ENCODE results near the gene MOB3B.
A peak's percentile ranks its signal among the peaks of the same experiment; 100 is the strongest.

Gene MOB3B

GRCh38 chr9:27535701-27536118, 6.1 kb upstream of the MOB3B start:
- no peak overlapping the region for H3K4me3 ChIP-seq (ENCODE audit: low read length in 2 of 2)
- no peak overlapping the region for H3K27ac ChIP-seq (replicated peaks; ENCODE audit: low read length)
- H3K4me1 ChIP-seq (ENCODE audit: control insufficient read depth in 2 of 2, insufficient read depth in 1 of 2, low read depth in 1 of 2, low read length in 2 of 2), result peaks cover 27 to 31% of the 10 kb centered on the region in 2 donors
- H4K91ac ChIP-seq (ENCODE audit: low read depth, low read length, poor library complexity), result no peak overlapping the region
- H2BK15ac ChIP-seq (ENCODE audit: low read length), result no peak overlapping the region
- no peak overlapping the region for H3K9ac ChIP-seq (ENCODE audit: low read depth, low read length, poor library complexity)
- H3K4me2 ChIP-seq (ENCODE audit: insufficient read depth, low read length, poor library complexity, severe bottlenecking), result no peak overlapping the region
- H2BK12ac ChIP-seq (ENCODE audit: low read length), result no peak overlapping the region
- H3K14ac ChIP-seq (ENCODE audit: low read length), result no peak overlapping the region
- no peaks in the 10 kb centered on the region for H3K79me1 ChIP-seq (ENCODE audit: low read depth, low read length)
- no peaks in the 10 kb centered on the region for H3K27me3 ChIP-seq (ENCODE audit: control insufficient read depth in 3 of 3, insufficient read depth in 3 of 3, low read depth in 1 of 3, low read length in 3 of 3)
- H3K18ac ChIP-seq (ENCODE audit: low read length), result peak overlapping the region; percentile 1
- no peak overlapping the region for H2BK5ac ChIP-seq (ENCODE audit: low read length)
- H4K8ac ChIP-seq (ENCODE audit: low read depth, low read length), result no peak overlapping the region
- no peak overlapping the region for H3K4ac ChIP-seq (ENCODE audit: low read length)
- H2AFZ ChIP-seq (ENCODE audit: low read length), result no peak overlapping the region
- H3K36me3 ChIP-seq (replicated peaks in 1 of 2; ENCODE audit: control insufficient read depth in 2 of 2, insufficient read depth in 2 of 2, low read length in 2 of 2), result peaks cover 0 to 60% of the 10 kb centered on the region in 2 donors
- H2AK5ac ChIP-seq (ENCODE audit: low read depth, low read length), result no peak overlapping the region
- no peak overlapping the region for H2BK120ac ChIP-seq (ENCODE audit: low read depth, low read length)
- H3K9me3 ChIP-seq (replicated peaks in 1 of 2; ENCODE audit: control insufficient read depth in 2 of 2, insufficient read depth in 1 of 2, low read depth in 1 of 2, low read length in 2 of 2), result peaks cover 0 to 9% of the 10 kb centered on the region in 2 donors
- no peak for DNase-seq (ENCODE audit: low spot score)
- H3K23ac ChIP-seq (ENCODE audit: low read depth, low read length, poor library complexity), result no peak overlapping the region
- WGBS, 2 donors (ENCODE audit: extremely low coverage in 2 of 2, insufficient read length in 2 of 2, insufficient replicate concordance in 1 of 2), result no CpG with 5 or more reads among the region's 3 CpGs

GRCh38 chr9:27534658-27535209, 5.1 kb upstream of the MOB3B start:
- H3K18ac ChIP-seq (ENCODE audit: low read length), result no peak overlapping the region
- peaks cover 0 to 9% of the 10 kb centered on the region in 2 donors for H3K9me3 ChIP-seq (replicated peaks in 1 of 2; ENCODE audit: control insufficient read depth in 2 of 2, insufficient read depth in 1 of 2, low read depth in 1 of 2, low read length in 2 of 2)
- H3K4ac ChIP-seq (ENCODE audit: low read length), result no peak overlapping the region
- no peak overlapping the region for H3K27ac ChIP-seq (replicated peaks; ENCODE audit: low read length)
- H4K91ac ChIP-seq (ENCODE audit: low read depth, low read length, poor library complexity), result no peak overlapping the region
- no CpG with 5 or more reads among the region's 3 CpGs for WGBS, 2 donors (ENCODE audit: extremely low coverage in 2 of 2, insufficient read length in 2 of 2, insufficient replicate concordance in 1 of 2)
- H3K4me3 ChIP-seq (ENCODE audit: low read length in 2 of 2), result no peak overlapping the region
- no peak overlapping the region for H3K14ac ChIP-seq (ENCODE audit: low read length)
- H3K36me3 ChIP-seq (replicated peaks in 1 of 2; ENCODE audit: control insufficient read depth in 2 of 2, insufficient read depth in 2 of 2, low read length in 2 of 2), result peaks cover 0 to 54% of the 10 kb centered on the region in 2 donors
- no peak overlapping the region for H2BK120ac ChIP-seq (ENCODE audit: low read depth, low read length)
- H3K9ac ChIP-seq (ENCODE audit: low read depth, low read length, poor library complexity), result no peak overlapping the region
- no peak overlapping the region for H2BK15ac ChIP-seq (ENCODE audit: low read length)
- H3K23ac ChIP-seq (ENCODE audit: low read depth, low read length, poor library complexity), result no peak overlapping the region
- H3K4me2 ChIP-seq (ENCODE audit: insufficient read depth, low read length, poor library complexity, severe bottlenecking), result no peak overlapping the region
- no peak overlapping the region for H2BK12ac ChIP-seq (ENCODE audit: low read length)
- no peak overlapping the region for H2BK5ac ChIP-seq (ENCODE audit: low read length)
- H4K8ac ChIP-seq (ENCODE audit: low read depth, low read length), result no peak overlapping the region
- DNase-seq (ENCODE audit: low spot score), result no peak
- H2AFZ ChIP-seq (ENCODE audit: low read length), result no peak overlapping the region
- peaks cover 1% of the 10 kb centered on the region for H3K79me1 ChIP-seq (ENCODE audit: low read depth, low read length)
- no peak overlapping the region for H2AK5ac ChIP-seq (ENCODE audit: low read depth, low read length)
- no peaks in the 10 kb centered on the region for H3K27me3 ChIP-seq (ENCODE audit: control insufficient read depth in 3 of 3, insufficient read depth in 3 of 3, low read depth in 1 of 3, low read length in 3 of 3)
- H3K4me1 ChIP-seq (ENCODE audit: control insufficient read depth in 2 of 2, insufficient read depth in 1 of 2, low read depth in 1 of 2, low read length in 2 of 2), result peaks cover 30 to 34% of the 10 kb centered on the region in 2 donors

GRCh38 chr9:27534131-27534530, 4.5 kb upstream of the MOB3B start:
- Histone ChIP-seq H2BK120ac (ENCODE audit: low read depth, low read length) (no peak overlapping the region), H3K36me3 (replicated peaks in 1 of 2; ENCODE audit: control insufficient read depth in 2 of 2, insufficient read depth in 2 of 2, low read length in 2 of 2) (peaks cover 0 to 54% of the 10 kb centered on the region in 2 donors), H4K8ac (ENCODE audit: low read depth, low read length) (no peak overlapping the region), H2BK5ac (ENCODE audit: low read length) (no peak overlapping the region), H2BK12ac (ENCODE audit: low read length) (no peak overlapping the region), H3K79me1 (ENCODE audit: low read depth, low read length) (peaks cover 2% of the 10 kb centered on the region), H2AK5ac (ENCODE audit: low read depth, low read length) (no peak overlapping the region), H3K9me3 (replicated peaks in 1 of 2; ENCODE audit: control insufficient read depth in 2 of 2, insufficient read depth in 1 of 2, low read depth in 1 of 2, low read length in 2 of 2) (peaks cover 0 to 9% of the 10 kb centered on the region in 2 donors), H3K9ac (ENCODE audit: low read depth, low read length, poor library complexity) (no peak overlapping the region), H3K4me2 (ENCODE audit: insufficient read depth, low read length, poor library complexity, severe bottlenecking) (no peak overlapping the region), H4K91ac (ENCODE audit: low read depth, low read length, poor library complexity) (no peak overlapping the region), H3K4me1 (ENCODE audit: control insufficient read depth in 2 of 2, insufficient read depth in 1 of 2, low read depth in 1 of 2, low read length in 2 of 2) (peaks cover 30 to 34% of the 10 kb centered on the region in 2 donors), H3K27me3 (ENCODE audit: control insufficient read depth in 3 of 3, insufficient read depth in 3 of 3, low read depth in 1 of 3, low read length in 3 of 3) (no peaks in the 10 kb centered on the region), H3K23ac (ENCODE audit: low read depth, low read length, poor library complexity) (no peak overlapping the region), H3K4me3 (ENCODE audit: low read length in 2 of 2) (no peak overlapping the region), H3K27ac (replicated peaks; ENCODE audit: low read length) (no peak overlapping the region), H3K18ac (ENCODE audit: low read length) (no peak overlapping the region), H2BK15ac (ENCODE audit: low read length) (no peak overlapping the region), H3K14ac (ENCODE audit: low read length) (no peak overlapping the region), H2AFZ (ENCODE audit: low read length) (no peak overlapping the region), H3K4ac (ENCODE audit: low read length) (no peak overlapping the region)
- no peak for DNase-seq (ENCODE audit: low spot score)
- WGBS, 2 donors (ENCODE audit: extremely low coverage in 2 of 2, insufficient read length in 2 of 2, insufficient replicate concordance in 1 of 2), result no CpG with 5 or more reads among the region's 4 CpGs

- H3K4me1 ChIP-seq (ENCODE audit: control insufficient read depth in 2 of 2, insufficient read depth in 1 of 2, low read depth in 1 of 2, low read length in 2 of 2), result peaks cover 28 to 34% of the 10 kb centered on the region in 2 donors
- H3K9ac ChIP-seq (ENCODE audit: low read depth, low read length, poor library complexity), result no peak overlapping the region
- no peak overlapping the region for H2BK120ac ChIP-seq (ENCODE audit: low read depth, low read length)
- peaks cover 0 to 50% of the 10 kb centered on the region in 2 donors for H3K36me3 ChIP-seq (replicated peaks in 1 of 2; ENCODE audit: control insufficient read depth in 2 of 2, insufficient read depth in 2 of 2, low read length in 2 of 2)
- no peaks in the 10 kb centered on the region for H3K27me3 ChIP-seq (ENCODE audit: control insufficient read depth in 3 of 3, insufficient read depth in 3 of 3, low read depth in 1 of 3, low read length in 3 of 3)
- peaks cover 2% of the 10 kb centered on the region for H3K79me1 ChIP-seq (ENCODE audit: low read depth, low read length)
- no peak overlapping the region for H4K91ac ChIP-seq (ENCODE audit: low read depth, low read length, poor library complexity)
- H3K4me3 ChIP-seq (ENCODE audit: low read length in 2 of 2), result no peak overlapping the region
- no peak overlapping the region for H2AK5ac ChIP-seq (ENCODE audit: low read depth, low read length)
- H3K23ac ChIP-seq (ENCODE audit: low read depth, low read length, poor library complexity), result no peak overlapping the region
- no peak overlapping the region for H2BK5ac ChIP-seq (ENCODE audit: low read length)
- no peak overlapping the region for H4K8ac ChIP-seq (ENCODE audit: low read depth, low read length)
- WGBS, 2 donors (ENCODE audit: extremely low coverage in 2 of 2, insufficient read length in 2 of 2, insufficient replicate concordance in 1 of 2), result no CpG with 5 or more reads among the region's 1 CpG
- H2BK15ac ChIP-seq (ENCODE audit: low read length), result no peak overlapping the region
- peaks cover 0 to 9% of the 10 kb centered on the region in 2 donors for H3K9me3 ChIP-seq (replicated peaks in 1 of 2; ENCODE audit: control insufficient read depth in 2 of 2, insufficient read depth in 1 of 2, low read depth in 1 of 2, low read length in 2 of 2)
- DNase-seq (ENCODE audit: low spot score), result no peak
- H3K4ac ChIP-seq (ENCODE audit: low read length), result no peak overlapping the region
- no peak overlapping the region for H3K27ac ChIP-seq (replicated peaks; ENCODE audit: low read length)
- H3K14ac ChIP-seq (ENCODE audit: low read length), result no peak overlapping the region
- H2AFZ ChIP-seq (ENCODE audit: low read length), result no peak overlapping the region
- H2BK12ac ChIP-seq (ENCODE audit: low read length), result no peak overlapping the region
- H3K18ac ChIP-seq (ENCODE audit: low read length), result no peak overlapping the region
- H3K4me2 ChIP-seq (ENCODE audit: insufficient read depth, low read length, poor library complexity, severe bottlenecking), result no peak overlapping the region
Measured at GRCh38 chr9:27533311-27533710, 3.7 kb upstream of the MOB3B start.
